SK-N-SH treated with all-trans-retinoic acid at 6 μM for 48 hours (cell line): Measurements from ENCODE around the gene GATM.
"Not testable (repeated sequence)": the region's sequence is repeated elsewhere in the genome, so short reads cannot be mapped to it uniquely, and the experiment has no call there.

Experiments
- ATAC-seq: fragments of 200-7000 bp; cut with Tn5 transposase; 3 replicates; pipeline ENCODE4 v1.9.1; 2020; ENCODE audit warnings: mild to moderate bottlenecking, moderate library complexity
- ZNF565 ChIP-seq: fragments of 450-650 bp; formaldehyde crosslinking; conservative IDR thresholded peaks from 2 replicates; pipeline ENCODE4 v1.5.0; 2020; ENCODE audit warnings: low read depth, mild to moderate bottlenecking, moderate library complexity

GATM gene

GRCh38 chr15:45314960-45315359, 63.4 kb downstream of the GATM start:
- TF ChIP-seq ZNF565 (CRISPR knock-in tag): no peak
- no peak for ATAC-seq

DNA sequence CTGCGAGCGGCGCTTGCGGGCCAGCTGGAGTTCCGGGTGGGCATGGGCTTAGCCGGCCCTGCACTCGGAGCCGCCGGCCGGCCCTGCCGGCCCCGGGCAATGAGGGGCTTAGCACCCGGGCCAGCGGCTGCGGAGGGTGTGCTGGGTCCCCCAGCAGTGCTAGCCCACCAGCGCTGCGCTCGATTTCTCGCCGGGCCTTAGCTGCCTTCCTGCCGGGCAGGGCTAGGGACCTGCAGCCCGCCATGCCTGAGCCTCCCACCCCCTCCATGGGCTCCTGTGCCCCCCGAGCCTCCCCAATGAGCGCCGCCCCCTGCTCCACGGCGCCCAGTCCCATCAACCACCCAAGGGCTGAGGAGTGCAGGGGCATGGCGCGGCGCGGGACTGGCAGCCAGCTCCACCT, 64.2 kb downstream of the GATM start:
- ATAC-seq: not testable (repeated sequence)
